ENCODE results near the gene FOXK1.
A peak's percentile ranks its signal among the peaks of the same experiment; 100 is the strongest.
"Not testable (repeated sequence)": the region's sequence is repeated elsewhere in the genome, so short reads cannot be mapped to it uniquely, and the experiment has no call there.

FOXK1 gene

GRCh38 chr7:4787947-4788626, 106.0 kb downstream of the FOXK1 start:
- no peak for DNase-seq

- DNase-seq = no peak
Measured at GRCh38 chr7:4788627-4789189, 106.6 kb downstream of the FOXK1 start.

GRCh38 chr7:4789194-4790077, 107.3 kb downstream of the FOXK1 start:
- no peak for DNase-seq

GRCh38 chr7:4790078-4790465, 108.0 kb downstream of the FOXK1 start:
- DNase-seq = no peak

GRCh38 chr7:4790516-4790991, 108.5 kb downstream of the FOXK1 start:
- DNase-seq = no peak

- DNase-seq = no peak
Measured at GRCh38 chr7:4791101-4791737, 109.1 kb downstream of the FOXK1 start.

- peak; percentile 51 for DNase-seq
Measured at GRCh38 chr7:4791738-4792536, 109.8 kb downstream of the FOXK1 start.

- DNase-seq = no peak
Measured at GRCh38 chr7:4792537-4793126, 110.5 kb downstream of the FOXK1 start.

- not testable (repeated sequence) for DNase-seq
Measured at GRCh38 chr7:4793385-4793993, 111.4 kb downstream of the FOXK1 start.

- DNase-seq = not testable (repeated sequence)
Measured at GRCh38 chr7:4794171-4794570, 112.1 kb downstream of the FOXK1 start.

GRCh38 chr7:4794591-4795350, 112.7 kb downstream of the FOXK1 start:
- DNase-seq = no peak

GRCh38 chr7:4796453-4796852, 114.4 kb downstream of the FOXK1 start:
- no peak for DNase-seq

- DNase-seq = peak; percentile 44
Measured at GRCh38 chr7:4797858-4798705, 116.0 kb downstream of the FOXK1 start.

GRCh38 chr7:4798706-4799235, 116.7 kb downstream of the FOXK1 start:
- DNase-seq = no peak

GRCh38 chr7:4799508-4800268, 117.6 kb downstream of the FOXK1 start:
- no peak for DNase-seq

- no peak for DNase-seq
Measured at GRCh38 chr7:4800487-4800886, 118.4 kb downstream of the FOXK1 start.

- DNase-seq = no peak
Measured at GRCh38 chr7:4800926-4801838, 119.1 kb downstream of the FOXK1 start.

GRCh38 chr7:4801839-4802231, 119.7 kb downstream of the FOXK1 start:
- no peak for DNase-seq
